Adrenal gland (tissue), 12 donors: ENCODE results near the gene PSMD13. TPM values are rescaled to one million over a fixed set of nuclear protein-coding genes. Genes with fewer than 3 reads are reported as not detected.

Experiments used
- DNase-seq, 7 donors: peaks; one replicate each; pipeline ENCODE4 v3.0.0-alpha.2; 2019 to 2020
- H3K27ac ChIP-seq, 5 donors: fragments of 200-600 bp; sonication (generic) in 4 of 5; 1 replicate in 3 of 5; 2 replicates in 2 of 5; pipeline versions ENCODE4 v1.5.1 to v1.8.0; 2016 to 2020; ENCODE audit warnings: mild to moderate bottlenecking in 1 of 5
- H3K27me3 ChIP-seq: fragments of 200-600 bp; 2 replicates; pipeline ENCODE4 v1.8.0; 2021
- H3K36me3 ChIP-seq, 2 donors: fragments of 200-600 bp; replicated peaks in 1 of 2; 1 replicate in 1 of 2; 2 replicates in 1 of 2; pipeline versions ENCODE4 v1.5.1 to v1.8.0; 2018 to 2022
- H3K4me1 ChIP-seq, 2 donors: fragments of 200-600 bp; replicated peaks in 1 of 2; 1 replicate in 1 of 2; 2 replicates in 1 of 2; pipeline versions ENCODE4 v1.5.1 to v1.8.0; 2018 to 2021
- H3K4me3 ChIP-seq, 4 donors: fragments of 200-600 bp; sonication (generic) in 3 of 4; one replicate each; pipeline ENCODE4 v1.5.1; 2016 to 2018
- H3K9me3 ChIP-seq, 3 donors: fragments of 200-600 bp; sonication (generic) in 1 of 3; replicated peaks in 1 of 3; 1 replicate in 2 of 3; 2 replicates in 1 of 3; pipeline versions ENCODE4 v1.5.1 to v1.8.0; 2016 to 2021
- POLR2A ChIP-seq, 2 donors: fragments of 450-650 bp; IDR thresholded peaks; one replicate each; pipeline ENCODE4 v1.6.1; 2017; ENCODE audit warnings: antibody characterized with exemption in 2 of 2, mild to moderate bottlenecking in 2 of 2, moderate library complexity in 1 of 2
- WGBS, 4 donors: extraction: QIAGEN DNeasy Blood & Tissue Kit in 2 of 4; methylation state at CpG; one replicate each; pipeline versions ENCODE4 v1.1.5 to v1.1.7; 2013 to 2017; 5-methylcytosine and 5-hydroxymethylcytosine counted together
- intact Hi-C, 2 donors: fragments of 100-400 bp; cut with DNase I; formaldehyde crosslinking; loops; one replicate each; pipeline versions ENCODE4 v1.14.1 to v1.15.0; 2022 to 2023
- polyA plus RNA-seq, 3 donors: library from polyadenylated mRNA; stranded (reverse); fragments of 200-250 nt in 2 of 3; fragments of 350-450 nt in 1 of 3; fragmentation: Illumina TruSeq in 1 of 3; extraction: RNeasy Lipid Tissue Mini Kit (QIAGEN cat#74804) in 1 of 3; gene quantifications; one replicate each; pipeline ENCODE4 v1.2.3, GENCODE V29; 2013 to 2014
- total RNA-seq, 9 donors: library from RNA; depleted of rRNA in 4 of 9; stranded (reverse); fragments of >200 nt in 4 of 9; fragments of 120-200 nt in 1 of 9; fragmentation: NEBNext Ultra II Directional in 1 of 9; extraction: Animal tissue kit (Norgen Biotek cat#: 25700) in 1 of 9; gene quantifications; one replicate each; pipeline versions ENCODE4 v1.1.0 to v1.2.4, GENCODE V29; 2013 to 2023
- TF ChIP-seq, protein P1 (sequence below), 6 experiments: fragments of 450-650 bp in 4 of 6; fragments of 200-600 bp in 2 of 6; sonication (generic) in 1 of 6; IDR thresholded peaks; 1 replicate in 5 of 6; 2 replicates in 1 of 6; pipeline versions ENCODE4 v1.5.1 to v1.8.0; 2016 to 2021; ENCODE audit warnings: antibody characterized with exemption in 6 of 6, mild to moderate bottlenecking in 2 of 6, moderate library complexity in 1 of 6
- donor health status: healthy with polysubstance abuse.
- donor health status: Bipolar disorder and iron deficiency.
- donor health status: DM: yes; HTN: yes; CAD: no.
- donor health status: DM: no; HTN: no; CAD: no.
- donor health status: DM: no; HTN: no; CAD: no.
- donor health status: DM: yes; HTN: yes; CAD: no.

PSMD13 gene
- total and polyA plus RNA-seq, 12 donors = 62.2 to 174 (median 89.4) TPM

DNA sequence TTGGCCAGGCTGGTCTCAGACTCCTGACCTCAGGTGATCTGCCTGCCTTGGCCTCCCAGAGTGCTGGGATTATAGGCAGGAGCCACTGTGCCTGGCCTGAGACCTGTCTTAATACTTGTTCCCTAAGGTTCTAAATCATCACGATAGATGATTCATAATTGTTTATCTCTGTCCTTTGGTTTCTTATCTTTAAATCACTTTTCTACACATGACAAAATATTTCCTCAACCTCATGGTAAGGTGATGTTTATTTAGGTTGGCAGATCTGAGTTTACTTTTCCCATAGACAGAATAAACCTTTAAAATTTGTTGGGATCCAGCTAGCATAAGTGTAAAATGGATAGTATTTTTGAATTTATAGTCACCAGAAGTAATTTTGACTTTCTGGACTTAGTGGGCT is 3.5 kb downstream of the PSMD13 start:
- no peak overlapping the region for H3K27ac ChIP-seq
- TF ChIP-seq, protein P1, sequence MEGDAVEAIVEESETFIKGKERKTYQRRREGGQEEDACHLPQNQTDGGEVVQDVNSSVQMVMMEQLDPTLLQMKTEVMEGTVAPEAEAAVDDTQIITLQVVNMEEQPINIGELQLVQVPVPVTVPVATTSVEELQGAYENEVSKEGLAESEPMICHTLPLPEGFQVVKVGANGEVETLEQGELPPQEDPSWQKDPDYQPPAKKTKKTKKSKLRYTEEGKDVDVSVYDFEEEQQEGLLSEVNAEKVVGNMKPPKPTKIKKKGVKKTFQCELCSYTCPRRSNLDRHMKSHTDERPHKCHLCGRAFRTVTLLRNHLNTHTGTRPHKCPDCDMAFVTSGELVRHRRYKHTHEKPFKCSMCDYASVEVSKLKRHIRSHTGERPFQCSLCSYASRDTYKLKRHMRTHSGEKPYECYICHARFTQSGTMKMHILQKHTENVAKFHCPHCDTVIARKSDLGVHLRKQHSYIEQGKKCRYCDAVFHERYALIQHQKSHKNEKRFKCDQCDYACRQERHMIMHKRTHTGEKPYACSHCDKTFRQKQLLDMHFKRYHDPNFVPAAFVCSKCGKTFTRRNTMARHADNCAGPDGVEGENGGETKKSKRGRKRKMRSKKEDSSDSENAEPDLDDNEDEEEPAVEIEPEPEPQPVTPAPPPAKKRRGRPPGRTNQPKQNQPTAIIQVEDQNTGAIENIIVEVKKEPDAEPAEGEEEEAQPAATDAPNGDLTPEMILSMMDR (IDR thresholded peaks at IDR 0.05) = no peak
- TF ChIP-seq POLR2A (IDR thresholded peaks at IDR 0.05) = no peak
- peaks cover 0 to 35% of the 10 kb centered on the region in 2 donors for H3K36me3 ChIP-seq
- 32 to 53% (median 49%) methylated on average over 1 of the region's 1 CpG for WGBS, 4 donors
- no peaks in the 10 kb centered on the region for H3K9me3 ChIP-seq
- H3K27me3 ChIP-seq = no peaks in the 10 kb centered on the region
- no peak overlapping the region for H3K4me3 ChIP-seq
- peaks cover 12 to 28% of the 10 kb centered on the region in 2 donors for H3K4me1 ChIP-seq
- intact Hi-C loops = no loop called here
- DNase-seq = no peak

DNA sequence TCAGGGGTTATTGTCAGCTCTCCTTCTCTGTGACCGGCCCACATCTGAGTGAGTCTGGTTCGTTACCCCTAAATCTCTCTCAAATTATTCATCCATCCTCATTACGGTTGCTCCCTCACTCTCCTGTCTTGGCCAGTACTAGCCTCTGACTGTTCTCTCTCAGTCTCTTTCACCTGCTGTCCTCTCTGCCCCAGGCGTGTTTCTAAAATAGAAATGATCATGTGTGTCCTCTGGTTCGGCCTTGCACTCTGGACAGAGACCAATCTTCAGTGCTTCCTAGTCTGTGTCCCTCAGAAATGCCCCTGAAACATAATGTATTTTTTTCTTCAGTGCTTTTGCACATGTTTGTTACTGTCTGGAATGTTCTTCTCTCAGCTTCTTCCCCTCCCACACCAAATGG is 4.9 kb downstream of the PSMD13 start:
- peak in 1 of 7 donors; percentile 13 for DNase-seq
- intact Hi-C loops = no loop called here
- H3K4me1 ChIP-seq = peaks cover 8 to 24% of the 10 kb centered on the region in 2 donors
- peaks cover 0 to 45% of the 10 kb centered on the region in 2 donors for H3K36me3 ChIP-seq
- no peaks in the 10 kb centered on the region for H3K9me3 ChIP-seq
- no peak overlapping the region for H3K4me3 ChIP-seq
- TF ChIP-seq, protein P1 (IDR thresholded peaks at IDR 0.05) = no peak
- no peak for TF ChIP-seq POLR2A (IDR thresholded peaks at IDR 0.05)
- H3K27me3 ChIP-seq = no peaks in the 10 kb centered on the region
- no peak overlapping the region for H3K27ac ChIP-seq
- 67 to 80% (median 73%) methylated on average over 5 of the region's 5 CpGs for WGBS, 4 donors

DNA sequence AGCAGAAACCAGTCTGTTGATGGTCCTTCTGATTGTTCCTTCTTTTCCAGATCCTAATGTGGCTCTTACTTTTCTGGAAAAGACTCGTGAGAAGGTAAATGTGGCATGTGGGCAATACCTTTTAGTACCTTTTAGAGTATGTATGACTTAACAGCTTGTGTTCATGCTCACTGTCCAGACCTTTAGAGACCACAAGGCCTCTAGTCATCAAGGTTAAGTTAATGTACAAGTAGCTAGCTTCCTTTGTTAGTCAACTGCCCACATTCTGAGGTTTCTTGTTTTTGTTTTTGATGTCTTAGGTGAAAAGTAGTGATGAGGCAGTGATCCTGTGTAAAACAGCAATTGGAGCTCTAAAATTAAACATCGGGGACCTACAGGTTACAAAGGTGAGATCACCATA is 7.6 kb downstream of the PSMD13 start:
- no peak for DNase-seq
- TF ChIP-seq, protein P1 (IDR thresholded peaks at IDR 0.05) = no peak
- TF ChIP-seq POLR2A (IDR thresholded peaks at IDR 0.05) = no peak
- Histone ChIP-seq H3K36me3 (peaks cover 0 to 72% of the 10 kb centered on the region in 2 donors), H3K27me3 (no peaks in the 10 kb centered on the region), H3K27ac (no peak overlapping the region), H3K9me3 (no peaks in the 10 kb centered on the region), H3K4me1 (peaks cover 0 to 10% of the 10 kb centered on the region in 2 donors), H3K4me3 (no peak overlapping the region)
- 82 to 92% (median 85%) methylated on average over 2 of the region's 2 CpGs for WGBS, 4 donors
- intact Hi-C loops = no loop called here

DNA sequence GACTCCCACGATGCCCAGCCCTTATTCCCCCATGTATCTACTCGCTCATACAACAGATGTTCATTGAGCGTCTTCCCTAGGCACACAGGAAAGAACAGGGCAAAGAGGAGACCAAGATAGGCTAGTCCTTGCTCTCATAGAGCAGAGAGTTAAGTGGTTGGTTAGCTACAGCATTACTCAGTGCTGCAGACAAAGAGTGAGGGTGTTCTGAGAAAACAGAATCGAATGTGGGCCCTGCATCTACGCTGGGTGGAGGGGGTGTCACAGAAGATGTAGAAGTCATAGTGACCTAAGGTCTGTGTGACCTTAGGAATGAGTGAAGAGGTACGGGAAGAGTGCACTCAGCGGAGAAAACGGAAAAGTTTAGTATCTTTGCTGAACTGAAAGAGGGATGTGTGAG is 12.3 kb downstream of the PSMD13 start:
- no peaks in the 10 kb centered on the region for H3K27me3 ChIP-seq
- no peak overlapping the region for H3K4me3 ChIP-seq
- intact Hi-C loops = no loop called here
- no peaks in the 10 kb centered on the region for H3K4me1 ChIP-seq
- TF ChIP-seq, protein P1 (IDR thresholded peaks at IDR 0.05) = no peak
- no peaks in the 10 kb centered on the region for H3K9me3 ChIP-seq
- peaks cover 0 to 90% of the 10 kb centered on the region in 2 donors for H3K36me3 ChIP-seq
- no peak for DNase-seq
- H3K27ac ChIP-seq = no peak overlapping the region
- WGBS, 4 donors = 70 to 95% (median 82%) methylated on average over 8 of the region's 8 CpGs
